NCI-H82 treated with DMSO at 0.1 percent for 48 hours (cell line): ENCODE measurements around the gene RAB5B.
A peak's percentile ranks its signal among the peaks of the same experiment; 100 is the strongest.

Experiments used
- DNase-seq: peaks from one replicate; lab custom pipeline; 2025; ENCODE audit not compliant: unreplicated experiment; lab: John Stamatoyannopoulos, UW

Gene RAB5B, protein sequence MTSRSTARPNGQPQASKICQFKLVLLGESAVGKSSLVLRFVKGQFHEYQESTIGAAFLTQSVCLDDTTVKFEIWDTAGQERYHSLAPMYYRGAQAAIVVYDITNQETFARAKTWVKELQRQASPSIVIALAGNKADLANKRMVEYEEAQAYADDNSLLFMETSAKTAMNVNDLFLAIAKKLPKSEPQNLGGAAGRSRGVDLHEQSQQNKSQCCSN

DNA sequence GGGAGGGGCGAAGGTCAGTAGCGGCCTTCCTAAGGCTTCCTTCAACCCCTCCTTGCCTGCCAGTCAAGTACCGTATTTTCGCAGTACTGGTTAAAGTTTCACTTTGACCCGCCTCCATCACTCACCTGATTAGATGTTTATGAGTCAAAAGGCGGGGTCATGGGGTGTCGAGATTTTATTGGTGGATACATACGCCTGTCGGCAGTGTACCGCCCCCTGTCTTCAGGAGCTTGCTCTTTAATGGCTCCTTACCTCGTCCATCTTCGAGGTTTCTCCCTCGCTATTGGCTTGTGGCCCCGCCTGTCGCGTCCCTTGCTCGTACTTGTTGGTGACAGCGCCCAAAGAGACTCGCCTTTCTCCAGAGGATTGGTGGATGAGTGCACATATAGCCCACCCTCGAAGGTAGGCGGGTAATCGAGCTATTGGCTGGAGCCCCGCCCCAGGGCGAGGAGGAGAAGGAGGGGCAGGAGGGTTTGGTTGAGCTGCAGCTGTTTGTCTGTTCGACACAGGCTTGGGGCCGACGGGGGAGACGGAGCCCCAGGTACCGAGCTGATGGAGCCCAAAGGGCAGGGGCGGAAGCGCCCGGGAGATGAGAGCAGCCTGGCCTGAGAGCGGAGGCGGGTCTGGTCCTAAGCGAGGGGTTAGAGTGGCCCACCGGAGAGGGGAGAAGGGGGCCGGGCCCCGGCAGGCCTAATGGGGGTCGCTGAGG lies at the start of gene RAB5B:
RAB5B (plus strand) TSS at position 480 of the 709 bp plus-strand sequence. CDS start 12,883 bp downstream, outside the sequence.
- DNase-seq, result peak; percentile 100

- no peak for DNase-seq
Measured at GRCh38 chr12:55925371-55925770, 48.5 kb upstream of the RAB5B start.

DNA sequence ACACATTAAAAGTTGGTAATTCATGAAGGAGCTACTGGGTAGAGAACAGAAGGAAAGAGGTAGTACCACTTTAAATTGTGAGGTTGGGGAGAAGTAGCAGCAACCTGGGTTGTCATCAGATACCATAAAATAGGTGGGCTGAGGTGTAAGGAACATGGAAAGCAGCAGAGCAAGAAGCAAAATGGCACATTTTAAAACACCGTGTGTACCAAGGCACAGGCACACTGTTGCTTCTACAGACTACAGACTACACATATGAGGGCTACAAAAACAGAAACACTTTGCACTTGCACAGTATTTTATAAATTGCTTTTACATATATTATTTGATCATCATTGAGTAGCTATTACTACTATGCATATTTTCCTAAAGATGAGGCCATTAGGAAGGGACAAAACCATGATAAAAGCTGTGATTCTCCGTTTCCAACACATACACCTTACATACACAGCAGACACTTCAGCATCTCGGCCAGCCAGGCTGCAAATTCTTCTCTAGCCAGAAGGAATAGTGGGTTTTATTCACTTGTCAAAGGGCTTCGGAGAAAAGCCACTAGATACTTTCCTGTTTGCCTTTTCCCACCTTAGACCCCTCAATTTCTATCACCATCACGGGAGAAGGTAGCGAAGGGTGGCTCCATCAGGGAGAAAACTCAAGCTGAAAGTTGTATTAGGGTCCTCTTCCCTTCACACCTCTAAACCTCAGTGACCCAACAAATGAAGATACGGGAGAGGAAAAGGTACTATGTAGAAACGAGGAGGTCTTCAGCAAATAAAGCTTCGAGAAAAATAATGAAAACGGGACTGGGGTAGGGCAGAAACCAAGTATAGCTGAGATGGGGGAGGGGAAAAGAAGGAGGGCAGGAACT lies 47.8 kb upstream of the RAB5B start:
- no peak for DNase-seq

- DNase-seq, result peak; percentile 86
Measured at GRCh38 chr12:55926738-55927587, 46.9 kb upstream of the RAB5B start.

DNA sequence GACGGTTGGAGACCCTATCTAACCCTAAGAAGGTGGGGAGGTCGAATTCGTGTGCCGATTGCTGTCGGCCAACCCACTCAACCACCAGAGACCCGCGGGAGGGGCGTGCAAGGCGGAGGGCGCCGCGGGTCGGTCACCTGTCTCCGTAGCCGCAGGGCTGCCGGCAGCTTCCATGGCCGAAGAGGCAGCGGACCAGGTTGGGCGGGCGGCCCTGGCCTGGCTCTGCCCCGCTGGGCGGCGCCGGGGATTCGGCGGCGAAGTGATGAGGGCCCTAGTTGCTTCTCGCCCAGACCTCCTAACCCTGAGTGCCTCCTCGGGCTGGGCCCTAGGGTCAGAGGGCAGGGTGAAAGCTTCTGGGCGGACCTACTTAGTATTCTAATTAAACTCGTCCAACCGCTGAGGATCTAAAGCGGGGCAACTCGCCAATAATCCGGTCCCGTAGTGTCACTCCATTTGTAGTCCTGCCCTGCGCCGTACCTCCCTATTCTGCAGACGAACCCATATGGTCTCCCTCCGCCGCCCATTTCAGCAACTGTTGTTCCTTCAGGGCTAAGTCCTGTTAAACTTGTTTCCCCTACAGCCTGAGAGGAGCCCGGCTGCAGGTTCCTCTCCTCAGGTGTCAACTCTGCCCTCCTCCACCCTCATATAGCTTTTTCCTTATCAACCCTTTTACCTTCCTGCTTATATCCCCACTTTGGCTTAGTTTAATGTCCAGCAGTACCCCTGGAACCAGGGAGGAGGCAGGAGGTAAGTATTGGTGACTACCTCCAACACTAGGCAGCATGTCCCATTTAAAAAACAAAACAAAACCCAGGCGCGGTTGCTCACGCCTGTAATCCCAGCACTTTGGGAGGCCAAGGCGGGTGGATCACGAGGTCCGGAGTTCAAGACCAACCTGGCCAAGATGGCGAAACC lies 46.0 kb upstream of the RAB5B start, which contains the start of gene PYM1:
PYM1 (minus strand) TSS at position 307 of the 915 bp plus-strand sequence; CDS start at position 174, 133 bp downstream.
- peak; percentile 63 for DNase-seq

GRCh38 chr12:55929306-55929791 lies 44.5 kb upstream of the RAB5B start:
- no peak for DNase-seq

DNA sequence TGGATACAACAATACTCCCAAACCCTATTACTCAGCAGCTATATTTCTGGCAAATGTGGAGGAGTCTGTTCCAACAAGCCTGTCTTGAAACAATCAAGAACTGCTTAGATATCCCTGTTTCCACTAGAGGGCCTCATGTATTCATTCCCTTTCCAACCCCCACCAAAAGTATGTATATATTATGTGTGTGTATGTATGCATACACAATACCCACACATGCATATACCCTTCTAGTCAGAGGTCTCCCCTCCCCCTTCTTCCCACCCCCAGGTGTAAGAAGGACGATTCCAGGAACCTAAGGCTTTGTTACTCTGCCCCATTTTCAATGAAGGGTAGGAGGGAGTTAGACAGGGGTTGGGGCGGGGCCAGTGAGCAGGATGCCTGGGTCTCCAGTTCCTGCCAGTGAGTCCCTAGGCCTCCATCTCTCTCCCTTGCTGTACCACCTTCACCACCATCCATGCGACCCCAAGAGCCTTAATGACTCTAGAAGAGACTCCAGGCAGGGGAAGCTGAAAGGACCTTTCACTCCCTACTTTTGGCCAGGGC lies 43.0 kb upstream of the RAB5B start, which contains the start of gene DGKA:
DGKA (plus strand) TSS at position 392 of the 546 bp plus-strand sequence. CDS start 5,342 bp downstream, outside the sequence.
- peak; percentile 29 for DNase-seq

GRCh38 chr12:55931317-55931779 lies 42.5 kb upstream of the RAB5B start:
- DNase-seq, result no peak

- DNase-seq, result no peak
Measured at GRCh38 chr12:55931780-55932550, 41.9 kb upstream of the RAB5B start.

GRCh38 chr12:55932551-55932910 lies 41.3 kb upstream of the RAB5B start:
- DNase-seq, result no peak

GRCh38 chr12:55933169-55933798 lies 40.6 kb upstream of the RAB5B start:
- no peak for DNase-seq

GRCh38 chr12:55933799-55934742 lies 39.8 kb upstream of the RAB5B start:
- DNase-seq, result peak; percentile 46

GRCh38 chr12:55934773-55935172 lies 39.1 kb upstream of the RAB5B start:
- DNase-seq, result peak; percentile 24

DNA sequence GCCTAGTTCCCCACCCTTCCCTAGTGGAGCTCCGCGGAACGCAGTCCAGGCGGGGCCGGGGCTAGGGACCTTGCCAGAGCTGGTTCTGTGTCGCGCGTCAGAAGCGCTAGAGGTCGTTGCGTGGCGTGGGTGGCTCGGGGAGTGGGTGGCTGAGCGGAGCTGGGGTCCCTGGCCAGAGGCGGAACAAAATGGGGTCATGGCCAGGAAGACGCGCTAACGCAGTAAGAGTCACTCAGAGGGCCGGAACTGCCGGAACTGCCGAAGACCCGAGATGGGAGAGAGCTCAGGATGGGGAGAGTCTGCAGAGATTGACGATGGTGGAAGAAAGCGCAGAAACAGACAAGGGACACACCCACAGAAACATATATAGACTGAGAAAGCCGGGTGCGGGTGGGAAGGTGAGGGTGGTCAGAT lies 38.1 kb upstream of the RAB5B start:
- DNase-seq, result no peak

GRCh38 chr12:55937981-55938380 lies 35.9 kb upstream of the RAB5B start:
- no peak for DNase-seq

DNA sequence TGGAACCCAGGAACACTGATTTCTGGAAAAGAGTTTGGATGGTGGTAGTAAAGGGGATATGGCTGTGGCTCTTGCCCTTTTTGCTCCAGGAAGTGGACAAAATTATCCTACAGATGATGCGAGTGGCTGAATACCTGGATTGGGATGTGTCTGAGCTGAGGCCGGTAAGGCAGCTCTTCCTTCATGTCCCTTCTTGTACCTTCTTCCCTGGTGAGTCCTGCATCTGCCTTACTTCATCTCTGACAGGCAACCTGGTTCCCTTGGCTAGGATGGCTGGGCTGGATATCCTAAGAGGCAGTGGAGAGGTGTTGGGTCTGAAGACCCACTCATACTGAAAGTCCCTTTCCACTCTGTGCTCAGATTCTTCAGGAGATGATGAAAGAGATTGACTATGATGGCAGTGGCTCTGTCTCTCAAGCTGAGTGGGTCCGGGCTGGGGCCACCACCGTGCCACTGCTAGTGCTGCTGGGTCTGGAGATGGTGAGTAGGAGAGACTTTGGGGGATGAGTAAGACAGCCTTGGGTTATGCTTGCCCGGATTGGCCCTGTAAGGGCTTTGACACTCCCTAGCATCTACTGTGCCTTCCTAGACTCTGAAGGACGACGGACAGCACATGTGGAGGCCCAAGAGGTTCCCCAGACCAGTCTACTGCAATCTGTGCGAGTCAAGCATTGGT lies 34.9 kb upstream of the RAB5B start:
- DNase-seq, result no peak
